Embryonic facial prominence (tissue), 1 donor: ENCODE measurements around the gene TCP11L2.
"Not testable (repeated sequence)": the region's sequence is repeated elsewhere in the genome, so short reads cannot be mapped to it uniquely, and the experiment has no call there.

ENCODE experiments used
- DNase-seq: peaks from one replicate; pipeline ENCODE4 v3.0.0-alpha.2; 2016; ENCODE audit errors: extremely low spot score

TCP11L2 gene

GRCh38 chr12:106284358-106285105 lies 18.0 kb upstream of the TCP11L2 start:
- no peak for DNase-seq

- DNase-seq, result no peak
Measured at GRCh38 chr12:106285982-106286381, 16.6 kb upstream of the TCP11L2 start.

- not testable (repeated sequence) for DNase-seq
Measured at GRCh38 chr12:106286576-106287162, 15.9 kb upstream of the TCP11L2 start.

GRCh38 chr12:106287364-106287763 lies 15.2 kb upstream of the TCP11L2 start:
- DNase-seq, result no peak

GRCh38 chr12:106288101-106288493 lies 14.4 kb upstream of the TCP11L2 start:
- DNase-seq, result no peak

- DNase-seq, result no peak
Measured at GRCh38 chr12:106288494-106289195, 13.9 kb upstream of the TCP11L2 start.

- DNase-seq, result no peak
Measured at GRCh38 chr12:106289196-106289681, 13.3 kb upstream of the TCP11L2 start.

- DNase-seq, result no peak
Measured at GRCh38 chr12:106290666-106291065, 11.9 kb upstream of the TCP11L2 start.

- no peak for DNase-seq
Measured at GRCh38 chr12:106291342-106291741, 11.2 kb upstream of the TCP11L2 start.

- no peak for DNase-seq
Measured at GRCh38 chr12:106292339-106292738, 10.2 kb upstream of the TCP11L2 start.

- no peak for DNase-seq
Measured at GRCh38 chr12:106296179-106296877, 6.2 kb upstream of the TCP11L2 start.

GRCh38 chr12:106297075-106297474 lies 5.5 kb upstream of the TCP11L2 start:
- DNase-seq, result no peak

GRCh38 chr12:106297681-106298080 lies 4.9 kb upstream of the TCP11L2 start:
- DNase-seq, result no peak

GRCh38 chr12:106299202-106299774 lies 3.2 kb upstream of the TCP11L2 start:
- no peak for DNase-seq

- DNase-seq, result no peak
Measured at GRCh38 chr12:106300761-106301160, 1.8 kb upstream of the TCP11L2 start.

GRCh38 chr12:106301241-106301610 lies 1.3 kb upstream of the TCP11L2 start:
- no peak for DNase-seq

- DNase-seq, result no peak
Measured at GRCh38 chr12:106301611-106302321, 767 bp upstream of the TCP11L2 start.

GRCh38 chr12:106303202-106303820 lies 778 bp downstream of the TCP11L2 start:
- DNase-seq, result peak; percentile 64

GRCh38 chr12:106304001-106304421 lies 1.5 kb downstream of the TCP11L2 start:
- no peak for DNase-seq

- DNase-seq, result no peak
Measured at GRCh38 chr12:106304797-106305196, 2.3 kb downstream of the TCP11L2 start.

GRCh38 chr12:106305376-106305775 lies 2.8 kb downstream of the TCP11L2 start:
- no peak for DNase-seq
